GM20000 (cell line): Measurements from ENCODE around the gene TEX11.
"Not testable (repeated sequence)": the region's sequence is repeated elsewhere in the genome, so short reads cannot be mapped to it uniquely, and the experiment has no call there.

Experiments used
- DNase-seq: peaks from one replicate; pipeline ENCODE4 v3.0.0; 2012; ENCODE audit warnings: low spot score
- CTCF ChIP-seq: IDR thresholded peaks from 2 replicates; pipeline ENCODE4 v1.5.1; 2012; ENCODE audit warnings: mild to moderate bottlenecking, control low read depth; ENCODE audit errors: extremely low read depth, missing control alignments

TEX11 gene

GRCh38 chrX:70621743-70622142, 286.8 kb downstream of the TEX11 start:
- no peak for TF ChIP-seq CTCF

DNA sequence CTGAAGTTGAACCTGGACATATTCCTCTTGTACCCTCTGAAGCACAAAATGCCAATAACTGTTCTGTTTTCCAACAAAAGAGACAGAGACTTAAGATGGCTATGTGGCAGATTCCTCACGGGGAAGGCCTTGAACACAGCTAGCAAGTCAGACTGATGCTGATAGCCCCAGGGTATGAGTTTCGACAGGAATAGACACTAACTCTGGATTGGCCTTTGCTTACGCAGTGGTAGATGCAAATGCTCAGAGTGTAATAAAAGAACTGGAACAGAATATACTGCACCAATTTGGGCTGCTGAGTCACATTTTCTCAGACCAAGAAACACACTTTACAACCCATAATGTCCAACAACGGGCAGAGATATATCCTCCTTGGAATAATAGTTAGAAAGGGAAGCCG, 290.0 kb downstream of the TEX11 start:
- TF ChIP-seq CTCF: no peak
- no peak for DNase-seq

More at GRCh38 chrX:70621743-70622142, 286.8 kb downstream of the TEX11 start:
- no peak for DNase-seq

- DNase-seq: no peak
- no peak for TF ChIP-seq CTCF
Measured at GRCh38 chrX:70613295-70613694, 295.2 kb downstream of the TEX11 start.

DNA sequence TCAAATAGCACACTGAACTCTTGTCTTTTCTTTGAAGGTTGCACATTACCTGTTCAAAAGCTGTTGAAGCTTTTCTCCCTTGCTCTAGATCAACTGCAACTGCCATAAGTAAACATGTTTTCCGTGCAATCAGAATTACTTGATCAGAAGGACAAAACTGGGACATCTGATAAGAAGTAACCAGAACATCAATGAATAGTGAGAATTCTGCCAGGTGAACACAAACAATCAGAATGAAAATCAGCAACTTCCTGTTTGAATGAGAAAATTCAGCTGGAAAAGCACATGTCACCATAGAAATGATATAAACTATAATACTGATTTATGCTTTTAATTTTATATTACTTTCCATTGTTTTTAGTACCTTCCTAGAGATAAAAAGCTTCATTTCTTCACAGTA, 303.2 kb downstream of the TEX11 start:
- TF ChIP-seq CTCF: no peak
- DNase-seq: no peak

DNA sequence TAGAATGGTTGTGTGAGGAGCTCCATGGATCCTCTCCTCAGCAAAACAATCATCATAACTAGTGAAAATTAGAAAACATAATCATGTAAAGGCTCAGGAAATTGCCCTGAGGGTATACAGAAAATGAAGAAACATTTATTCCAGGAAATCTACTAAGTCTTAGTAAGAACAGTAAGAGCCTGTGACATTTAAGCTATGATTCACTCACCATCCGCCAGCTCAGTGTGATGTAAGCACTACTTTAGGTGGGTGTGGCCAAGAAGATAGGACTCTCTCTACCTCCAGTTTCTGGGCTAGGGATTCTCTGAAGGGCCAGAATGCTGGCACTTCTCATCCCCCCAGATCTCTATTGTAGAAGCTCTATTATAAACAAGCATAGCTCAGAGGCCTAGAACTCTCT, 316.4 kb downstream of the TEX11 start:
- no peak for DNase-seq
- TF ChIP-seq CTCF: no peak

DNA sequence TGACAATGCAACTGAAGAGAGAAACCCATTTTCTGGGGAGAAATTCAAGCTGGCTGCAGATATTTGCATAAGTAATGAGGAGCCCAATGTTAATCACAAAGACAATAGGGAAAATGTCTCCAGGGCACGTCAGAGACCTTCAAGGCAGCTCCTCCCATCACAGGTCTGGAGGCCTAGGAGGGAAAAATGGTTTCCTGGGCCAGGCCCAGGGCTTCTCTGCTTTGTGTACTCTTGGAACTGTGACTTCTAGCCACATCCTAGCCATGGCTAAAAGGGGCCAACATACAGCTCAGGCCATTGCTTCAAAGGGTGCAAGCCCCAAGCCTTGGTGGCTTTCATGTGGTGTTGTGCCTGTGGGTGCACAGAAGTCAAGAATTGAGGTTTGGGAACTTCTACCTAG, 321.4 kb downstream of the TEX11 start:
- DNase-seq: not testable (repeated sequence)

GRCh38 chrX:70577442-70577841, 331.1 kb downstream of the TEX11 start:
- no peak for DNase-seq
- no peak for TF ChIP-seq CTCF

- not testable (repeated sequence) for DNase-seq
Measured at GRCh38 chrX:70569922-70570576, 338.5 kb downstream of the TEX11 start.
